Activated naive CD8-positive, alpha-beta T cell (primary cell): ENCODE measurements around the gene CD6.

Experiments used
- H3K27ac Mint-ChIP-seq: one replicate; pipeline ENCODE4 v1.8.0; 2021; ENCODE audit warnings: mixed read lengths
- H3K27me3 Mint-ChIP-seq: one replicate; pipeline ENCODE4 v1.8.0; 2021; ENCODE audit warnings: mixed read lengths
- H3K36me3 Mint-ChIP-seq: one replicate; pipeline ENCODE4 v1.8.0; 2021; ENCODE audit warnings: mixed read lengths
- H3K4me1 Mint-ChIP-seq: one replicate; pipeline ENCODE4 v1.8.0; 2021; ENCODE audit warnings: low read depth, mixed read lengths
- H3K4me3 Mint-ChIP-seq: one replicate; pipeline ENCODE4 v1.8.0; 2021; ENCODE audit warnings: mild to moderate bottlenecking, mixed read lengths
- H3K9me3 Mint-ChIP-seq: one replicate; pipeline ENCODE4 v1.8.0; 2021; ENCODE audit warnings: low read depth, mixed read lengths

CD6 gene

DNA sequence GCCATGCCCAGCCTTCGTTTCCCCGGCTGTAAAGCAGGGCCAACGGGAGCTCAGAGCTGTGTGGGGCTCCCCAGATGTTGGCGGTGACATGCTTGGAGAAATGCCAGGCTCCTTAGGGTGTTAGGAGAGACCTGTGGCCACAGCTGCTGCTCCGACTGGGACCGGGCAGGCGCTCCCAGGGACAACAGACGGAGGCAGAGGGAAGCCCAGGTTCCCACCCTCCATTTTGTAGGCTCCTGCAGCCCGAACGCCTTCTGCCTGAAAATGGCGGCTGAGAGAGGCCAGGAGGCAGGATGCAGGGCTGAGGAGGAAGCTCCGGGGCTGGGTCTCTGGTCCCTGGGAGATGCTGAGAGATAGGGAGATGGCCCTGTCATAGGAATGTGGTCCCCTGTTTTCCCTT lies 10.0 kb downstream of the CD6 start:
- Mint-ChIP-seq H3K4me1 (peaks cover 93% of the 10 kb centered on the region), H3K27ac (peak overlapping the region; percentile 90), H3K9me3 (no peaks in the 10 kb centered on the region), H3K36me3 (peaks cover 23% of the 10 kb centered on the region), H3K27me3 (no peaks in the 10 kb centered on the region), H3K4me3 (peak overlapping the region; percentile 52)

DNA sequence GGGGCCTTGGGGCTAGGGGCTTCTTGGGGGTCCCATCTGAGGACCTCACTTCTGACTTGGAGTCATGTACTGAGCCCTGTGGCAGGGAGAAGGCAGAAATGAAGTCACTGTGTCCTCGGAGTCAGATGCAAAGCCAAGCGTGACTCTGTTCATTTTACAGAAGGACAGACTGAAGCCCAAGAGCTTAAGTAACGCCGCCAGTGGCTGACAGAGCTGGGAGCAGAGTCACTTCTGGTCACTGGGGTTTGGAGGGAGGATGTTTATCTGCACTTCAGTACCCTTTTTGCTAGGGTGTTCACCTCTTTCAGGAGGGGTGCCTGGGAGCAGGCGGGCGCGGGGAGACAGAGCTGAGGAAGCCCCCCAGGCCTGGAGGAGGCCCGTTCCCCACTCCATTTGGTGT lies 10.7 kb downstream of the CD6 start:
- H3K27me3 Mint-ChIP-seq, result no peaks in the 10 kb centered on the region
- peaks cover 21% of the 10 kb centered on the region for H3K36me3 Mint-ChIP-seq
- H3K4me1 Mint-ChIP-seq, result peaks cover 94% of the 10 kb centered on the region
- H3K27ac Mint-ChIP-seq, result peak overlapping the region; percentile 98
- peak overlapping the region; percentile 85 for H3K4me3 Mint-ChIP-seq
- H3K9me3 Mint-ChIP-seq, result no peaks in the 10 kb centered on the region

DNA sequence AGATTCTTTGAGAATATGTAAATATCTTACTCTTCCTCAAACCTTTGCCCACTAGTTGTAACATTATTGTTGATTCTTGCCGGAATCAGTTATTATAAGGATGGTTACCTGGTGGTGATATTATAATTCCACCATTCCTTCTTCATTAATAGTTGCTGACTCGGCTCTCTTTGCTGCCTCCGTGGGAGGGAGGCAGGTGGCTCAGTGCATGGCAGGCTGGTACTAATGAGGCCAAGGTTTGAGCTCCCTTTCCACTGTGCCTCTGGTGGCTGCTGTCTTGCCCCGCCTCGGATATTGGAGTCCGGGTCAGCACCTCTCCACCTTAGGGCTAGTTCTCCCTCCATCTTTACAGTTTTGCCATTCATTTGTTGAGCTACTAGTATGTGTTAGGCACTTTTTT lies 12.7 kb downstream of the CD6 start:
- Mint-ChIP-seq H3K4me1 (peaks cover 94% of the 10 kb centered on the region), H3K36me3 (peaks cover 20% of the 10 kb centered on the region), H3K27me3 (no peaks in the 10 kb centered on the region), H3K9me3 (no peaks in the 10 kb centered on the region), H3K27ac (peak overlapping the region; percentile 98), H3K4me3 (peak overlapping the region; percentile 85)

DNA sequence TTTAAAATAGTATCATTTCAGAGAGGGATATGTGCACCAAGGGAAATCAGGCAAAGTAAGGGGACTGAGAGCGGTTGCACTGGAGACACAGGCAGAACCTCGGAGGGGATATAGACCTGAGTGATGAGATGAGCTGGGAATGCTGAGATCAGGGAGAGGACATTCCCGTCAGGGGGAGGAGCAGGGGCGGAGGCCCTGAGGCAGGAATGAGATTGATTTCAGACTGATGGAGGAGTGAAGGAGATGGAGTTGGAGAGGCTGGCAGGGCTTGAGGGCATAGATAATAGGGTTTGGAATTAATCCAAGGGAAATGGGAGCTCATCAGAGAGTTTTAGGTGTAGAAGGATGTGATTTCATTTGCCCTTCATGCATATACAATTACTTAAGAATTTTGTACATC lies 13.2 kb downstream of the CD6 start:
- Mint-ChIP-seq H3K9me3 (no peaks in the 10 kb centered on the region), H3K27me3 (no peaks in the 10 kb centered on the region), H3K4me1 (peaks cover 97% of the 10 kb centered on the region), H3K36me3 (peaks cover 20% of the 10 kb centered on the region), H3K27ac (peak overlapping the region; percentile 98), H3K4me3 (peak overlapping the region; percentile 85)

DNA sequence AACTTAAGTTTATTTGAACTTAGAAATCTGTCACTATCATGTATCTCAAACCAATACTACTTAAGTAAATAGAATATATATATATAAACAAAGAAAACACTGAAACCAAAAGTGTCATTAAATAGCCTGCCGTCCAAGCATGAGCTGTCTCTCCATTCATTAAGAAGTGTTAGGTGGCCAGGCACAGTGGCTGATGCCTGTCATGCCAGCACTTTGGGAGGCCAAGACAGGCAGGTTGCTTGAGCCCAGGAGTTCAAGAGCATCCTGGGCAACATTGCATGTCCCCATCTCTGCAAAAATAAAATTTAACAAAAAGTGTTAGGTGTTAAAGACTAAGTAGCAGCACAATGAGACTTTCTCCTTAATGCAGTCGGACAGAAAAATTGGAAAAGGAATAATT lies 14.0 kb downstream of the CD6 start:
- H3K36me3 Mint-ChIP-seq, result peaks cover 22% of the 10 kb centered on the region
- H3K9me3 Mint-ChIP-seq, result no peaks in the 10 kb centered on the region
- no peaks in the 10 kb centered on the region for H3K27me3 Mint-ChIP-seq
- H3K27ac Mint-ChIP-seq, result peak overlapping the region; percentile 98
- H3K4me1 Mint-ChIP-seq, result peaks cover 95% of the 10 kb centered on the region
- H3K4me3 Mint-ChIP-seq, result peak overlapping the region; percentile 85

GRCh38 chr11:60985991-60986915 lies 14.8 kb downstream of the CD6 start:
- Mint-ChIP-seq H3K36me3 (peaks cover 20% of the 10 kb centered on the region), H3K4me1 (peaks cover 96% of the 10 kb centered on the region), H3K9me3 (no peaks in the 10 kb centered on the region), H3K27ac (peak overlapping the region; percentile 98), H3K4me3 (peak overlapping the region; percentile 85), H3K27me3 (no peaks in the 10 kb centered on the region)

DNA sequence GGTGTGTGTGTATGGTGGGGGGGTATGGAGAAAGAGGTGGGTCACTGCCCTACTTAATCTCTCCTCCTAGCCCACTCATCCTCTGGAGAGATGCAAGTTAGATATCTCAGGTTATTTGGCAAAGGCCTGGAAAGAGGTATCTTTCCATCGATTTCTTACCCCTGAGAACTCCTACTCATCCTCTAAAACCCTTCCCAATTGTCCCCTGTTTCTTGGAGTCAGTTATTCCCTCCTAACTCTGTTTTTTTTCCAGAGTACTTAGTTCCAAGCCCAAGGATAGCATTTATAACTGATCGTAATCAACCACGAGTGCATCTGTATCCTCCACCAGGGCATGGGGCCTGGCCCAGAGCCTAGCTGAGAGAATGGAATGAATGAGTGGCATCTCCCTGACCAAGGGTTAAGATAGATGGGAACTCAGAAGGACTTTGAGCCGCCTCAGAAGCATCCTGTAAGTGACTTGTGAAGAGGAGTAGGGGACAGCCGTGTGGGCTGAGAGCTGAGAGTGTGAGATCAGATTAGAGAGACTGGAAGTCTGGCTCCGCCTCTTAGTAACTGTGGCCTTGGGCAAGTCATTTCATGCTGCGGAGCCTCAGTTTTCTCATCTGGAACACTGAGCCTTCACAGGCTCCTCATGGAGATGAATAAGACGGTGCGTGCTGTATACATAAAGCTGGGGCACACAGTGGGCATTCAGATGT lies 16.2 kb downstream of the CD6 start:
- Mint-ChIP-seq H3K36me3 (peaks cover 23% of the 10 kb centered on the region), H3K27ac (peak overlapping the region; percentile 98), H3K4me1 (peaks cover 90% of the 10 kb centered on the region), H3K27me3 (no peaks in the 10 kb centered on the region), H3K9me3 (no peaks in the 10 kb centered on the region), H3K4me3 (peak overlapping the region; percentile 85)

DNA sequence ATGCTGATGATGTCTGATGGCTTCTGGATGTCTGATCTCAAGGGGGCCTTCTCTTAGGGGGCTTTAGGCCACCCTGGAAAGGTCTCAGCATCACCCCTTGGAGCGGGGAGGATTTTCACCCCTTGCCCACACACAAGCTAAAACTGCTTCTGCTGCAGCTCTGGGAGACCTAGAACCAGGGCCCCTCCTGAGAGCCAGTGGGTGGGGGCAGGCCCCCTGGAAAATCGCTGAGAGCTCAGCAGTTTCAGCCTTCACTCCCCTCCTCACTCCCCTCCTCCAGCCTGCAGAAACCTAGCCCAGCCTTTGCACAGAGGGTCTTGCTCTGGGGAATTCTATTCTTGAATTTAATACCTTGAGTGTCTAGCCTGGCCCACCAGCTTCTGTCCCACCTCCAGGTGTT lies 17.2 kb downstream of the CD6 start:
- H3K9me3 Mint-ChIP-seq, result no peaks in the 10 kb centered on the region
- peak overlapping the region; percentile 98 for H3K27ac Mint-ChIP-seq
- H3K4me3 Mint-ChIP-seq, result peak overlapping the region; percentile 85
- H3K4me1 Mint-ChIP-seq, result peaks cover 90% of the 10 kb centered on the region
- peaks cover 25% of the 10 kb centered on the region for H3K36me3 Mint-ChIP-seq
- H3K27me3 Mint-ChIP-seq, result no peaks in the 10 kb centered on the region

DNA sequence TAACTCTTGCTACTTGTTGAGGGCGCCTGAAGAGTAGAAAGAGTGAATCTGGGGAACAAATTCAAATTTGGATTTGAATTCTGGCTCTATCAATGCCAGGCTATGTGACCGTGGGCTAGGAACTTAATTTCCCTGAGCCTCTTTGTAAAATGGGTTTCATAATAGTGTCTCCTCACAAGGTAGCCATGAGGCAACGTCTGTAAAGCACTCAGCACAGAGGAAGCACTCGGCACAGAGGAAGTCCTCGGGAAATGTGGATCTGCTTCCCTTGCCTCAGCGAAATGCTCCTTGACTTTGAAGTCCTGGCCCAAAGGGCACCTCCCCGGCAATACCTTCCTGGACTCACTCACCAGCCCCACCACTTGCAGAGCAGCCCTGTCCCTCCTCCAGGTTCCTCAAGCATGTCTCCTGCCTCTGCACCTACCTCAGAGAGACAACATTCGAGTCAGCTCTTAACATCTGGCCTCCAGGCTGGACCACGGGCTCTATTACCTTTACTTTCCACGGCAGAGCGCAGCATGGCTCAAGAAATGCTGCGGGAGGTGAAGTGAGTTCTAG lies 17.7 kb downstream of the CD6 start:
- Mint-ChIP-seq H3K27me3 (no peaks in the 10 kb centered on the region), H3K36me3 (peaks cover 25% of the 10 kb centered on the region), H3K4me1 (peaks cover 89% of the 10 kb centered on the region), H3K4me3 (peak overlapping the region; percentile 85), H3K27ac (peak overlapping the region; percentile 98), H3K9me3 (no peaks in the 10 kb centered on the region)

GRCh38 chr11:60991457-60991856 lies 20.0 kb downstream of the CD6 start:
- no peaks in the 10 kb centered on the region for H3K9me3 Mint-ChIP-seq
- H3K27ac Mint-ChIP-seq, result peak overlapping the region; percentile 86
- peaks cover 25% of the 10 kb centered on the region for H3K36me3 Mint-ChIP-seq
- H3K4me3 Mint-ChIP-seq, result peak overlapping the region; percentile 44
- peaks cover 85% of the 10 kb centered on the region for H3K4me1 Mint-ChIP-seq
- H3K27me3 Mint-ChIP-seq, result no peaks in the 10 kb centered on the region

DNA sequence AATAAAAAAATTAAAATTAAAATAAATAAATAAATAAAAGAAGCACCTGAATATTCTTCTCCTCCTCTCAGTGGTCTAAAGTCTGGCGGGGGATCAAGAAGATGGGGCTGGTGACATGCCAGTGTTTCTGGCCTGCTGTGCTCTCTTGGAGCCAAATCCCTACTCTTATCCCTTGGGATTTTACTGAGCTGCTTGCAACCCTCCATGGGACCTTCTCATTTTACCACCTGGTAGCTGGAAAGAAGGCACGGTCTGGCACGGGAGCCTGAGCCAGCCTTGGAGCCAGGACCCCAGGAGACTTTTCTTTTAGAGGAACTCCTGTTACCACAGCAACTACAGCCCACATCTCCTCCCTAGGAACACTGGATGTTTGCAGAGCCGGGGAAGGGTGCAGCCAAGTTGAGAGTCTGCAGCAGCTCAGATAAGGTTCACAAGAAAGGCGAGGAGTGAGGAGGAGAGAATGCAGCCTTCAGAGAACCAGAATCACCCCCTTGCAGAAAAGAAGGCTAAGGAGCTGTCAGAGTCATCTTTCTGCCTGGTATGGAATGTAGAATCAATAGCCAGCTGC lies 21.4 kb downstream of the CD6 start:
- Mint-ChIP-seq H3K4me1 (peaks cover 79% of the 10 kb centered on the region), H3K4me3 (peak overlapping the region; percentile 79), H3K9me3 (no peaks in the 10 kb centered on the region), H3K27ac (peak overlapping the region; percentile 97), H3K27me3 (no peaks in the 10 kb centered on the region), H3K36me3 (peaks cover 20% of the 10 kb centered on the region)

GRCh38 chr11:60993615-60994014 lies 22.1 kb downstream of the CD6 start:
- H3K36me3 Mint-ChIP-seq, result peaks cover 18% of the 10 kb centered on the region
- peak overlapping the region; percentile 79 for H3K4me3 Mint-ChIP-seq
- peak overlapping the region; percentile 97 for H3K27ac Mint-ChIP-seq
- H3K4me1 Mint-ChIP-seq, result peaks cover 79% of the 10 kb centered on the region
- no peaks in the 10 kb centered on the region for H3K9me3 Mint-ChIP-seq
- H3K27me3 Mint-ChIP-seq, result no peaks in the 10 kb centered on the region

DNA sequence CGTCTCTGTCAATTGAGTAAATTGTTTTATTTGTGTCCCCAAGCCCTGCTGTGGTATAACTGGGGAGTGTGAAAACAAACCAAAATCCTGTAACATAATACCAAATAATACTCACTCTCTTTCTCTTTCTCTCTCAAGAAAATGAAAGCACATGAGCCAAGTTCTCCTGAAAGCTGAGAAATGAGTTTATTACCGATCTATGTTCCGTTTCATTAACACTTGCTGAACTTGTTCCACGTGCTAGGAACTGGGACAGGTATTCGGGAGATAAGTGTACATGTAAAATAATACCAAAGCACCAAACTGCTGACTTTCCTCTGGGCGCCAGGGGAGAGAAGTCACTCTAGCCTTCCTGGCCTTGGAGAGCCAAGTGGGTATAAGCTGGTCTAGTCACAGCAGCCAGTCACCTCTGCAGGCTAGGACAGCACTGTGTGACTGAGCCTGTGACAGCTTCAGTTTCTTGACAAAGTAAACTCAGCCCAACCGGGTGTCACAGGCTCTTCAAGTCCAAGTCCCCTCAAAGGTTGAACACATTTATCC lies 23.1 kb downstream of the CD6 start:
- H3K27ac Mint-ChIP-seq, result peak overlapping the region; percentile 97
- peak overlapping the region; percentile 79 for H3K4me3 Mint-ChIP-seq
- no peaks in the 10 kb centered on the region for H3K27me3 Mint-ChIP-seq
- peaks cover 73% of the 10 kb centered on the region for H3K4me1 Mint-ChIP-seq
- peaks cover 18% of the 10 kb centered on the region for H3K36me3 Mint-ChIP-seq
- no peaks in the 10 kb centered on the region for H3K9me3 Mint-ChIP-seq

DNA sequence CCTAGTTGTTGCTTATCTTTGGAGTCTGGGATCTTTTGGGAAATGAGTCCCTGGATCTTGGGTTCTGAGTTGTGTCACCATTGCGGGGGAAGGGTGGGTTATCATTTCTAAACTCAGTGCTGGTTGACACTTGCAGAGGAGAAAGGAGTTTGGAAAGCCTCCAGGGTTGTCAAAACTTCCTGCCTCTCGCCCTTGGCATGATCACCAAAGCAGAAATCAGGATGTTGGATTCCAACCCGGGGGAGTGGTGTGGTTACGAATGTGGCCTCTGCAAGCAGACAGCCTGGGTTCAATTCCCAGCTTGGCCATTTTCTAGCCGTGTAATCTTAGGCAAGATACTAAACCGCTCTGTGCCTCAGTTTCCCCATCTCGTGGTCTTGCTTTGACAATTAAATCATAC lies 24.3 kb downstream of the CD6 start:
- Mint-ChIP-seq H3K9me3 (no peaks in the 10 kb centered on the region), H3K36me3 (peaks cover 16% of the 10 kb centered on the region), H3K27ac (peak overlapping the region; percentile 97), H3K27me3 (no peaks in the 10 kb centered on the region), H3K4me1 (peaks cover 71% of the 10 kb centered on the region), H3K4me3 (no peak overlapping the region)
